ENCODE data around the gene FKBP1A. TPM values are rescaled to one million over a fixed set of nuclear protein-coding genes. Genes with fewer than 3 reads are reported as not detected.

FKBP1A gene
- total RNA-seq, 4 donors from 2014 or later = 78.6 to 116 (median 86.8) TPM

DNA sequence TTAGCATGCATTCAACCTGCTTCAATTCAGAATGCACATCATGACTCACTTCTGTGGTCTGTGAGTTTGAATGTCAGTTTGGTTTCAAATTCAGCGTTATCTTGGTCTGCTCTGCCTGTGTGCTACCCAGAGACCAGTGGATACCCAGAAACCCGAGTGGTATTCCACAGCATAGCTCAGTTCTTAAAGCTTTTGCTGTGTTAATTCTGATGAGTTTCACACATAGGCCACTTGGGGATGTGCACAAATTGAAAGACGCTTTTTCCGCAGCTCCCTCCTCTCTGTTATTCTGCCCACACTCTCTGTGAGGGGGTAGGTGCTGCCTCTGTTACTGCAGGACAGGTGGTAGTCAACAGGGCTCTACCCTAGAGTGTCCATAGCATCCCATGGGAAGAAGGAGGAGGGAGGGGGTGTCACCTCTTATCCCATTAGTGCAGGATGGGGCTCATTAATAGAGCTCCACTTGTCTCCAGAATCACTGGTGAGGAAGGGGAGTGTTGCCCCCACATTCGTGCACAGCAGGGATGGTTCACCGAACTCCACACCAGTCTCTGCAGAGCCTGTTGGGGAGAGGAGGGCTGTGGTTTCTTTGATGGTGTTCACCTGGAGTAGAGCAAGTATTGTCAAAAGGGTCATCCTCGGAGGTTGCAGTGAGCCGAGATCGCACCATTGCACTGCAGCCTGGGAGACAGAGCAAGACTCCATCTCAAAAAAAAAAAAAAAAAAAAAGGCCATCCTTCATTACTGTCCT lies 34.8 kb downstream of the FKBP1A start:
- 88 to 100% methylated on average over 4 to 6 of the region's 9 CpGs for WGBS, 2 donors (ENCODE audit: low coverage in 1 of 2)
- Histone ChIP-seq H3K9me3 (no peaks in the 10 kb centered on the region), H3K36me3 (peaks cover 0 to 67% of the 10 kb centered on the region in 2 donors), H3K4me3 (no peak overlapping the region), H3K27me3 (no peaks in the 10 kb centered on the region), H3K4me1 (no peaks in the 10 kb centered on the region), H3K27ac (no peak overlapping the region)
- ATAC-seq = no peak
- TF ChIP-seq EP300 (IDR thresholded peaks at IDR 0.05) (no peak), POLR2A (IDR thresholded peaks at IDR 0.05) (no peak), POLR2AphosphoS5 (IDR thresholded peaks at IDR 0.05) (no peak)
- TF ChIP-seq, protein P1, sequence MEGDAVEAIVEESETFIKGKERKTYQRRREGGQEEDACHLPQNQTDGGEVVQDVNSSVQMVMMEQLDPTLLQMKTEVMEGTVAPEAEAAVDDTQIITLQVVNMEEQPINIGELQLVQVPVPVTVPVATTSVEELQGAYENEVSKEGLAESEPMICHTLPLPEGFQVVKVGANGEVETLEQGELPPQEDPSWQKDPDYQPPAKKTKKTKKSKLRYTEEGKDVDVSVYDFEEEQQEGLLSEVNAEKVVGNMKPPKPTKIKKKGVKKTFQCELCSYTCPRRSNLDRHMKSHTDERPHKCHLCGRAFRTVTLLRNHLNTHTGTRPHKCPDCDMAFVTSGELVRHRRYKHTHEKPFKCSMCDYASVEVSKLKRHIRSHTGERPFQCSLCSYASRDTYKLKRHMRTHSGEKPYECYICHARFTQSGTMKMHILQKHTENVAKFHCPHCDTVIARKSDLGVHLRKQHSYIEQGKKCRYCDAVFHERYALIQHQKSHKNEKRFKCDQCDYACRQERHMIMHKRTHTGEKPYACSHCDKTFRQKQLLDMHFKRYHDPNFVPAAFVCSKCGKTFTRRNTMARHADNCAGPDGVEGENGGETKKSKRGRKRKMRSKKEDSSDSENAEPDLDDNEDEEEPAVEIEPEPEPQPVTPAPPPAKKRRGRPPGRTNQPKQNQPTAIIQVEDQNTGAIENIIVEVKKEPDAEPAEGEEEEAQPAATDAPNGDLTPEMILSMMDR (IDR thresholded peaks at IDR 0.05) = no peak

DNA sequence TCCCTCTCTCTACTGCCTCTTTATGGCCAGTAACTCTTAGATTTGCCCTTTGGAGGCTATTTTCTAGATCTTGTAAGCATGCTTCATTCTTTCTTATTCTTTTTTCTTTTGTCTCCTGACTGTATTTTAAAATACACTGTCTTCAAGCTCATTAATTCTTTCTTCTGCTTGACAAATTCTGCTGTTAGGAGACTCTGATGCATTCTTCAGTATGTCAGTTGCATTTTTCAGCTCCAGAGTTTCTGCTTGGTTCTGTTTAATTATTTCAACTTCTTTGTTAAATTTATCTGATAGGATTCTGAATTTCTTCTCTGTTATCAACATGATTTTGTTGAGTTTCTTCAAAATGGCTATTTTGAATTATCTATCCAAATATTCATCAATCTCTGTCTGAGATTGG lies 38.9 kb downstream of the FKBP1A start:
- Histone ChIP-seq H3K9me3 (no peaks in the 10 kb centered on the region), H3K27me3 (no peaks in the 10 kb centered on the region), H3K36me3 (peaks cover 0 to 46% of the 10 kb centered on the region in 2 donors), H3K27ac (no peak overlapping the region), H3K4me3 (no peak overlapping the region), H3K4me1 (no peaks in the 10 kb centered on the region)
- no peak for ATAC-seq
- TF ChIP-seq POLR2AphosphoS5 (IDR thresholded peaks at IDR 0.05) (no peak), EP300 (IDR thresholded peaks at IDR 0.05) (no peak), POLR2A (IDR thresholded peaks at IDR 0.05) (no peak)
- TF ChIP-seq, protein P1 (IDR thresholded peaks at IDR 0.05) = no peak

DNA sequence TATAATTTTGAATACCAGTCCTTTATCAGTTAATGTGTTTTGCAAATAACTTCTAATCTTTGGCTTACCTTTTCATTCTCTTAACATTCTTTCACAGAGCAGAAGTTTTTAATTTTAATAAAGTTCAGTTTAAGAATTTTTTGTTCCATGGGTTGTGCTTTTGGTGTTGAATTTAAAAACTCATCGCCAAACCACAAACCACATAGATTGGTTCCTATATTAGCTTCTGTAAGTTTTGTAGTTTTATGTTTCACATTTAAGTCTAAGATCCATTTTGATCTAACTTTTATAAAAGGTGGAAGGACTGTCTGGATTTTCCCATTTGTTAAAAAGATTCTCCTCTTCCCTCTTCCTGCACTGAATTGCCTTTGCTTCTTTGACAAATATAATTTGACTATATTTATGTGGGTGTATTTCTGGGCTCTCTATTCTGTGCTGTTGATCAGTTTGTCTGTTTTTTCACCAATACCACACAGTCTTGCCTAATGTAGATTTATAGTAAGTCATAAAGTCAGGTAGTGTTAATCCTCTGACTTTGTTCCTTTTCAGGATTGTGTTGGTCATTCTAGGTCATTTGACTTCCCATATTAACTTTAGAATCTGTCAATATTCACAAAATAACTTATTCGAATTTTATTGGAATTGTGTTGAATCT lies 46.4 kb downstream of the FKBP1A start:
- 79 to 83% methylated on average over 2 of the region's 2 CpGs for WGBS, 2 donors (ENCODE audit: low coverage in 1 of 2)

DNA sequence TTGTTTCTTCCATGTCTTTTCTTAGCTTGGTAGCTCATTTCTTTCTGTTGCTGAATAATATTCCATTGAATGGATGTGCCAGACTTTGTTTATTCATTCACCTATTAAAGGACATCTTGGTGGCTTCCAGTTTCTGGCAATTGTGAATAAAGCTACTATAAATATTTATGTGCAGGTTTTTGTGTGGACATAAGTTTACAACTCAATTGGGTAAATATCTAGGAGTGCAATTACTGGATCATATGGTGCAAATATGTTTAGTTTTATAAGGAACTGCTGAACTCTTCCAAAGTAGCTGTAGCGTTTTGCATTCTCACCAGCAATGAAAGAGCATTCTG lies 47.1 kb downstream of the FKBP1A start:
- Histone ChIP-seq H3K36me3 (no peaks in the 10 kb centered on the region), H3K27me3 (no peaks in the 10 kb centered on the region), H3K9me3 (no peaks in the 10 kb centered on the region), H3K4me3 (no peak overlapping the region), H3K4me1 (no peaks in the 10 kb centered on the region), H3K27ac (no peak overlapping the region)
- 83 to 100% methylated on average over 1 of the region's 1 CpG for WGBS, 2 donors (ENCODE audit: low coverage in 1 of 2)
- no peak for ATAC-seq
- TF ChIP-seq, protein P1 (IDR thresholded peaks at IDR 0.05) = no peak
- no peak for TF ChIP-seq POLR2AphosphoS5 (IDR thresholded peaks at IDR 0.05)
- TF ChIP-seq POLR2A (IDR thresholded peaks at IDR 0.05) = no peak
- TF ChIP-seq EP300 (IDR thresholded peaks at IDR 0.05) = no peak

More for the DNA sequence above, 46.4 kb downstream of the FKBP1A start:
- no peaks in the 10 kb centered on the region for H3K9me3 ChIP-seq
- H3K27me3 ChIP-seq = no peaks in the 10 kb centered on the region
- no peak overlapping the region for H3K4me3 ChIP-seq
- ATAC-seq = no peak
- no peak overlapping the region for H3K27ac ChIP-seq
- no peaks in the 10 kb centered on the region for H3K4me1 ChIP-seq
- TF ChIP-seq EP300 (IDR thresholded peaks at IDR 0.05) (no peak), POLR2AphosphoS5 (IDR thresholded peaks at IDR 0.05) (no peak), POLR2A (IDR thresholded peaks at IDR 0.05) (no peak)
- TF ChIP-seq, protein P1 (IDR thresholded peaks at IDR 0.05) = no peak
- no peaks in the 10 kb centered on the region for H3K36me3 ChIP-seq

Data from gastroesophageal sphincter (tissue), 4 donors.